ENCODE measurements around the gene SH2D2A. TPM values are rescaled to one million over a fixed set of nuclear protein-coding genes. Genes with fewer than 3 reads are reported as not detected.

Gene SH2D2A
- total RNA-seq, 1 experiment from 2014 or later = not detected

- in situ Hi-C loops (cut with HindIII; ENCODE audit: low pct_unique_long_range_greater_than_20kb, low sequenced_read_pairs) = no loop called here
- DNase-seq (ENCODE audit: low read depth, low spot score) = no peak
These were observed 20.2 kb upstream of the SH2D2A start for GRCh38 chr1:156836892-156837291.

- in situ Hi-C loops (cut with HindIII; ENCODE audit: low pct_unique_long_range_greater_than_20kb, low sequenced_read_pairs) = no loop called here
- DNase-seq (ENCODE audit: low read depth, low spot score) = no peak
These were observed 19.5 kb upstream of the SH2D2A start for GRCh38 chr1:156836041-156836654.

DNA sequence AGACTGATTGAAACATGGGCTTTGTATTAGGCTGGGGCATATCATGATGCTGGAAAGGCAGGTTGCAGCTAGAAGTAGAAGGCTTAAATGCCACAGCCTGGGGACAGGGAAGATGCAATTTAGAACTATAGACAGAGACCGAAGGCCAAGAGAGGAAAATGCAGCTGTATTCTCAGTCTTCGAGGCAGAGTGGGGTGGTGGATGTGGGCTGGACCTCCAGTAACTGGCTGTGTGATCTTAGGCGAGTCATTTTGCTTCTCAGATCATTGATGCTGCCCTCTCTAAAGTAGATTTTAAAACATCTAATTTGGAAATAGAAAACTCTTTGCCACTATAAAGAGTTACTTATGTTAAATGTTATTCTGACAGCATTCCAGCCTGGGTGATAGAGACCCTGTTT is 17.7 kb upstream of the SH2D2A start:
- DNase-seq (ENCODE audit: low read depth, low spot score) = no peak
- in situ Hi-C loops (cut with HindIII; ENCODE audit: low pct_unique_long_range_greater_than_20kb, low sequenced_read_pairs) = no loop called here

- in situ Hi-C loops (cut with HindIII; ENCODE audit: low pct_unique_long_range_greater_than_20kb, low sequenced_read_pairs) = no loop called here
- DNase-seq (ENCODE audit: low read depth, low spot score) = no peak
These were observed 17.0 kb upstream of the SH2D2A start for GRCh38 chr1:156833603-156834002.

DNA sequence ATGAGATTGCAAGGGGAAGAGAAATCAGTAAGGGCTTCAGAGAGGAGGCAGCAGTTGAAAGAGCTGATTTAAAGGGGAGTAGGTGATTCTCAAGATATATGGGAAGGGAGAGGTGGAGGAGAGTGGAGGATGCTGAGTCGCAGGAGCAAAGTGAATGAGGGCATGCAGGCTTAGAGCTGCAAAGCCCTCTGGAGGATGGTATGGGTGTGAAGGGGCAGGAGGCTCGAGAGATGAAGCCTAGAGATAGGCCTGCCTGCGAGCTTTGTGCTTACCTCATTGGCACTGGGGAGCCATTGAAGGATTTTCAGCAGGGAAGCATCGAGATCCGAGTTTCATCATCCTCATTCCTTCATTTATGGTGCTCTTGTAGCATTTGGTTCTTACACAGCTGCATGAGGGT is 15.8 kb upstream of the SH2D2A start:
- in situ Hi-C loops (cut with HindIII; ENCODE audit: low pct_unique_long_range_greater_than_20kb, low sequenced_read_pairs) = no loop called here
- DNase-seq (ENCODE audit: low read depth, low spot score) = no peak

GRCh38 chr1:156828400-156829124 is 11.9 kb upstream of the SH2D2A start:
- in situ Hi-C loops (cut with HindIII; ENCODE audit: low pct_unique_long_range_greater_than_20kb, low sequenced_read_pairs) = no loop called here

DNA sequence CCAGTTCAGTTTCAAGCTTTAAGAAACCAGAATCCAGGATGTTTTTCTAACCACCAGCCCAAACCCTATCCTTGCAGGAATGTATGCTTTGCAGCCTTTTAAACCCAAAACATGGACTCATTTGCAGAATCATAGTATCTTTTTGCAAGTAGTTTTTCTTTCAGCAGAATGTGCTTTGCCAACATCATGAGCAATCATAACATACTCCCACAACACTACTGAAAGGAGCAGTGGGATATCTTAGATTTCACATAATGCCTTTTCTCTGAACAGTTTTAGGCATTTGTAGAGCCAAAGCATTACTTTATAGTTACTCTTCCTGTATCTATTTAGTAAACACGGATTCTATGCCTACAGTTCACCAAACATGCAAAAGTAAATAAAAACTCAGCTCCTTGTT is 10.0 kb upstream of the SH2D2A start:
- no peak for DNase-seq (ENCODE audit: low read depth, low spot score)
- in situ Hi-C loops (cut with HindIII; ENCODE audit: low pct_unique_long_range_greater_than_20kb, low sequenced_read_pairs) = no loop called here

More at GRCh38 chr1:156828400-156829124, 11.9 kb upstream of the SH2D2A start:
- no peak for DNase-seq (ENCODE audit: low read depth, low spot score)

GRCh38 chr1:156823210-156823790 is 6.7 kb upstream of the SH2D2A start:
- no peak for DNase-seq (ENCODE audit: low read depth, low spot score)
- in situ Hi-C loops (cut with HindIII; ENCODE audit: low pct_unique_long_range_greater_than_20kb, low sequenced_read_pairs) = no loop called here

- no peak for DNase-seq (ENCODE audit: low read depth, low spot score)
These were observed 6.0 kb upstream of the SH2D2A start for GRCh38 chr1:156822680-156823079.

DNA sequence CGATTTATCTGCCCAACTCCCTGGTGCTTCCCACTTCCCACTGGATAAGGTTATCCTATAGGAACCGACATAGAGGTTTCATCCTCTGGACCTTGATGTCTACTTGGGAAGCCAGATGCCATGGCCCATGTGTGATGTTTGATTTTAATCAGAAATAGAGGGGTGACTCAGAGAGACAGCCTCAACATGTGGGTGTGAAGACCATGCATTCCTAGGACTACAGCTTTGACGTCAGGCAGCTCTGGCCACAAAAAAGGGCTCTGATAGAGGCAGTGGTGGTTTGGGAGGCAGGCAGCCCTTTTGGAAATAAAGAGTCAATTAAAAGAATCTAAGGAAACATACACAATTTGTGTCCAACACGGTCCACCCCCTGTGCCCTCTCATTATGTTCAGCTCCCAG is 5.2 kb upstream of the SH2D2A start:
- peak; percentile 19 for DNase-seq (ENCODE audit: low read depth, low spot score)
- in situ Hi-C loops (cut with HindIII; ENCODE audit: low pct_unique_long_range_greater_than_20kb, low sequenced_read_pairs) = no loop called here

More at GRCh38 chr1:156822680-156823079, 6.0 kb upstream of the SH2D2A start:
- in situ Hi-C loops (cut with HindIII; ENCODE audit: low pct_unique_long_range_greater_than_20kb, low sequenced_read_pairs) = no loop called here

- no peak for DNase-seq (ENCODE audit: low read depth, low spot score)
- in situ Hi-C loops (cut with HindIII; ENCODE audit: low pct_unique_long_range_greater_than_20kb, low sequenced_read_pairs) = no loop called here
These were observed 656 bp downstream of the SH2D2A start for GRCh38 chr1:156815961-156816422.

- in situ Hi-C loops (cut with HindIII; ENCODE audit: low pct_unique_long_range_greater_than_20kb, low sequenced_read_pairs) = no loop called here
- peak; percentile 13 for DNase-seq (ENCODE audit: low read depth, low spot score)
These were observed 1.3 kb downstream of the SH2D2A start for GRCh38 chr1:156815307-156815826.

DNA sequence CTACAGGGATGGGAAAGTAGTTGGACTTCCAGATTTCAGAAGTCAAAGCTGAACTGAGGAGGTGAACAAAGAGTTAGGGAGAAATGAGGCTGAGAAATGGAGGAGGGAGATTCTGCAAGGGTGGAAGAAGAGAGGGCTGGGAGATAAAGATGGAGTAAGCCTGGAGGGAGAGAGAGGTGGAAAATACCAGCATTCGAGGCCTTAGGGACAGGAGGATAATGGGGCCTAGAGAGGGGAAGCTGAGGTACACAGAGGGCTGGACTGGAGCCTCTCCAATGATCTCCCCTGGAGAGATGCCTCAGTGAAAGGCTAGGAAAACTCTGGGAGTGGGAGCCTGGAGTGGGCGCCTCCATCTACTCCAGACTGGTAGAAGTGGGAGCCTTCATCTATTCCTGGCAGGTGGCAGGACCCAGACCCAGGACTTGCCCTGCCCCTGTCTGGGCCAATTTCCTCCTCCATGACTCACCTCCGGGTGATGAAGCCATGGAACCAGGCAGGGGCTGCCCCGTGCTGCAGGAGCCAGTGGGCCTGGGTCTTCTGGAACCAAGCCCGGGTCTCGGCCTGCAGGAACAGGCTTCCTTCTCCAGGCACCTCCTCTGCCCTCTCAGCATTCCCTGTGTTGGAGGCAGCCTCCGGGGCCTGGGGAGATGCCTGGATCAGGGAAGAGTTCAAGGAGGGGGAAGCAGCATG is 1.9 kb downstream of the SH2D2A start:
- in situ Hi-C loops (cut with HindIII; ENCODE audit: low pct_unique_long_range_greater_than_20kb, low sequenced_read_pairs) = no loop called here

GRCh38 chr1:156813750-156814570 is 2.7 kb downstream of the SH2D2A start:
- no peak for DNase-seq (ENCODE audit: low read depth, low spot score)

More for the DNA sequence above, 1.9 kb downstream of the SH2D2A start:
- no peak for DNase-seq (ENCODE audit: low read depth, low spot score)

DNA sequence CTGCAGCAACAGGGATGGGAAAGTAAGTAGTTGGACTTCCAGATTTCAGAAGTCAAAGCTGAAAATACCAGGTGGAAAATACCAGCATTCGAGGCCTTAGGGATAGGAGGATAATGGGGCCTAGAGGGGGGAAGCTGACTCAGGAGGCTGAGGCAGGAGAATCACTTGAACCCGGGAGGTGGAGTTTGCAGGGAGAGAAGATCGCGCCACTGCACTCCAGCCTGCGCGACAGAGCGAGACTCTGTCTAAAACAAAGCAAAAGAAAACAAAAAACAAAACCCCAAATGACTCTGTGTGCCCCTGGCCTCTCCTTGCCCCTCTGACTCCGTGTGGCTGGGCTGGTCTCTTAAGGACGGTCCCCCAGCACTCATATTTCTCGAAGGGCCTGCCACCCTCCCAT is 3.4 kb downstream of the SH2D2A start:
- in situ Hi-C loops (cut with HindIII; ENCODE audit: low pct_unique_long_range_greater_than_20kb, low sequenced_read_pairs) = no loop called here
- DNase-seq (ENCODE audit: low read depth, low spot score) = no peak

More at GRCh38 chr1:156813750-156814570, 2.7 kb downstream of the SH2D2A start:
- in situ Hi-C loops (cut with HindIII; ENCODE audit: low pct_unique_long_range_greater_than_20kb, low sequenced_read_pairs) = no loop called here

GRCh38 chr1:156812293-156812990 is 4.2 kb downstream of the SH2D2A start:
- in situ Hi-C loops (cut with HindIII; ENCODE audit: low pct_unique_long_range_greater_than_20kb, low sequenced_read_pairs) = no loop called here
- DNase-seq (ENCODE audit: low read depth, low spot score) = no peak

DNA sequence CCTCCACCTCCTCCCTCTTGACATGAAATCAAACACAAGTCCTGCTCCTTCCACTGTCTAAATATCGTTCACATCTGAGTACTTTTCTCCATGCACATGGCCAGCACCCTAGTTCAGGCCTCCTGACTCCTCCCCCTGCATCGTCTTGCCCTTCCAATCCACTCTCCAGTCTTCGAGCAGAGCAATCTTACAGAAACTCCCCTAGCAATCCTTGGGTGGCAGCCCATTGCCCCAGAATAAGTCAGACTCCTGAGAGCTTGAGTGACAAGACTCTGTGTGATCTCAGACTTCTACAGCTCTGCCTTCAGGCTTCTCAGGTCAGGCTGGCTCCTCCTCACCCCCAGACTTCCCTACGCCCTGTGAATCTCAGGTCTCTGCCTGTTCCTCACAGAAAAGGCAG is 5.5 kb downstream of the SH2D2A start:
- in situ Hi-C loops (cut with HindIII; ENCODE audit: low pct_unique_long_range_greater_than_20kb, low sequenced_read_pairs) = no loop called here

More for the DNA sequence above, 5.5 kb downstream of the SH2D2A start:
- no peak for DNase-seq (ENCODE audit: low read depth, low spot score)
